ENCODE data around the gene ALOXE3.

Gene ALOXE3

GRCh38 chr17:8052256-8053252, 65.8 kb downstream of the ALOXE3 start:
- DNase-seq (ENCODE audit: low read depth, low spot score) = no peak

DNA sequence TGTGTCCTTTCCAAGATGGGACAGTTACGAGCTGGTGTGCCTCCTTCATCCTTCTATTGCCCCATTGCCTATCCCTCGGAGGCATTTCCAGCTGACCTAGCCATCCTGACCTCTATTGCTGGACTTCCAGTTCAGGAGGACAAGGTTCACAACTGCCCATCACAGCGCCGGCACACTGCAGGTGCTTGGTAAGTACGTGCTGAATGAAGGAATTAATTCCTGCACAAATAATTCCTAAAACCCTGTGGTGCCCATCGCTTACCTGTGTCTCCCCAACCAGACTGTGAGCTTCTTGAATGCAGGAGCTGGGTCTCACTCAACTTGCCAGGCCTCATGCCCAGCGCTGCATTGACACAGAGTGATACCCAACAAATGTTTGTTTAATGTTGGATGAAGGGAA, 66.5 kb downstream of the ALOXE3 start:
- no peak for DNase-seq (ENCODE audit: low read depth, low spot score)

- no peak for DNase-seq (ENCODE audit: low read depth, low spot score)
Measured at GRCh38 chr17:8048736-8049135, 69.6 kb downstream of the ALOXE3 start.

GRCh38 chr17:8048236-8048635, 70.1 kb downstream of the ALOXE3 start:
- no peak for DNase-seq (ENCODE audit: low read depth, low spot score)

DNA sequence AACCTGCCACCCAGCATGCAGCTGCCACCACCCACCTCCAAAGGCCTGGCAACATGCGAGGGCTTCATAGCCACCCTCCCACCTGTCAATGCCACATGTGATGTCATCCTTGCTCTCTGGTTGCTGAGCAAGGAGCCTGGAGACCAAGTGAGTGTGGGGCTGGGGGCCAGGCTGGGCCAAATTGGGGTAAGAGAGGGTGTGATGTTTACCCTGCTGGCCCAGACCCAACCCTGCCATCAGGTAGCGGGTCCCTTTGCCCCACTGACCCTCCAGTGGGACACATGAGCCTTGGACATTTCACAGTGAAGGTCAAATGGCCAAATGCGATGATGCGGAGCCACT, 70.6 kb downstream of the ALOXE3 start:
- DNase-seq (ENCODE audit: low read depth, low spot score) = no peak

DNA sequence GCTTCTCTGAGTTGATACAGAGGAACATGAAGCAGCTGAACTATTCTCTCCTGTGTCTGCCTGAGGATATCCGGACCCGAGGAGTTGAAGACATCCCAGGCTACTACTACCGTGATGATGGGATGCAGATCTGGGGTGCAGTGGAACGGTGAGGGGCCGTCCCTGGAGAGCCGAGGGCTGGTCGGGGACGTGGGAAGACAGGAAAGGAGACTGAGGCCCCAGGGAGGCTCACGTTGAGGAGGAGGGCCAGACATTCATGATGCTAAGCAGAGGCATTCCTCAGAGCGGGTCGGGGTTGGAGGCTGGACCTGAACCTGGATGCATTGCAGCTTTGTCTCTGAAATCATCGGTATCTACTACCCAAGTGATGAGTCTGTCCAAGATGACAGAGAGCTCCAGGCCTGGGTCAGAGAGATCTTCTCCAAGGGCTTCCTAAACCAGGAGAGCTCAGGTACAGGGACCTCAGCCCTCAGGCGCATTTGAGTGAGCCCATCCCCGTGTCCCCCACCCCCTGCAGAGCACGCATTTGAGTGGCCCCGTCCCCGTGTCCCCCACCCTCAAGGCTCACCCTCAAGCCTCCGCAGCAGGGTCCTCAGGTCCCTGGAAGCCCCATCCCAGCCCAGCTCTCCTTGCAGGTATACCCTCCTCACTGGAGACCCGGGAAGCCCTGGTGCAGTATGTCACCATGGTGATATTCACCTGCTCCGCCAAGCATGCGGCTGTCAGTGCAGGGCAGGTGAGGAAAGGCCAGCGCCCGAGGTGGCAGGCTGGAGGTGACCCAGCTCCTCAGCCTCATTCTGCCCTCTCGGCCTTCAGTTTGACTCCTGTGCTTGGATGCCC, 71.2 kb downstream of the ALOXE3 start:
- DNase-seq (ENCODE audit: low read depth, low spot score) = no peak

- no peak for DNase-seq (ENCODE audit: low read depth, low spot score)
Measured at GRCh38 chr17:8046306-8046928, 71.9 kb downstream of the ALOXE3 start.
